Mucosa of rectum (tissue), 2 donors: ENCODE data around the gene SHLD2.
"Not testable (repeated sequence)": the region's sequence is repeated elsewhere in the genome, so short reads cannot be mapped to it uniquely, and the experiment has no call there.

Source experiments
- H3K27ac ChIP-seq, 2 donors: one replicate each; pipeline ENCODE4 v1.7.0; 2013; ENCODE audit warnings: inconsistent platforms in 2 of 2, low read depth in 2 of 2, low read length in 2 of 2
- H3K27me3 ChIP-seq, 2 donors: one replicate each; pipeline ENCODE4 v1.7.0; 2013; ENCODE audit warnings: low read length in 2 of 2; ENCODE audit not compliant: control insufficient read depth in 2 of 2, insufficient read depth in 2 of 2
- H3K36me3 ChIP-seq, 2 donors: one replicate each; pipeline ENCODE4 v1.7.0; 2013; ENCODE audit warnings: low read length in 2 of 2; ENCODE audit not compliant: control insufficient read depth in 2 of 2, insufficient read depth in 2 of 2
- H3K4me1 ChIP-seq, 2 donors: one replicate each; pipeline ENCODE4 v1.7.0; 2013; ENCODE audit warnings: low read length in 2 of 2, mild to moderate bottlenecking in 1 of 2; ENCODE audit not compliant: control insufficient read depth in 2 of 2, insufficient read depth in 2 of 2
- H3K4me3 ChIP-seq, 2 donors: one replicate each; pipeline ENCODE4 v1.7.0; 2013; ENCODE audit warnings: low read length in 2 of 2
- H3K9ac ChIP-seq, 2 donors: one replicate each; pipeline ENCODE4 v1.7.0; 2013; ENCODE audit warnings: low read length in 2 of 2, low read depth in 1 of 2, mild to moderate bottlenecking in 1 of 2
- H3K9me3 ChIP-seq, 2 donors: one replicate each; pipeline ENCODE4 v1.7.0; 2013; ENCODE audit warnings: low read length in 2 of 2; ENCODE audit not compliant: control insufficient read depth in 2 of 2
- donor health status: healthy.
- donor health status: Normal muscosa, but diverticular disease.

SHLD2 gene

DNA sequence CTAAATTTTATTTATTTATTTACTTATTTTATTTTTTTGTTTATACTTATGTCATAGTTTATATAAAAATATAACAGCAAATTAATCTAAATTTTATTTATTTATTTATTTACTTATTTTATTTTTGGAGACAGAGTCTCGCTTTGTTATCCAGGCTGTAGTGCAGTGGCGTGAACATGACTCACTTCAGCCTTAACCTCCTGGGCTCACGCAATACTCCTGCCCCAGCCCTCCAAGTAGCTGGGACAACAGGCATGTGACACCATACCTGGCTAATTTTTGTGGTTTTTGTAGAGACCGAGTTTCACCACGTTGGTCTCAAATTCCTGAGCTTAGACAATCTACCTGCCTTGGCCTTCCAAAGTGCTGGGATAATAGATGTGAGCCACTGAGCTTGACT lies 115.3 kb downstream of the SHLD2 start:
- not testable (repeated sequence) for H3K9me3 ChIP-seq, H3K4me1 ChIP-seq, H3K27me3 ChIP-seq, H3K4me3 ChIP-seq, H3K36me3 ChIP-seq, H3K9ac ChIP-seq, H3K27ac ChIP-seq

DNA sequence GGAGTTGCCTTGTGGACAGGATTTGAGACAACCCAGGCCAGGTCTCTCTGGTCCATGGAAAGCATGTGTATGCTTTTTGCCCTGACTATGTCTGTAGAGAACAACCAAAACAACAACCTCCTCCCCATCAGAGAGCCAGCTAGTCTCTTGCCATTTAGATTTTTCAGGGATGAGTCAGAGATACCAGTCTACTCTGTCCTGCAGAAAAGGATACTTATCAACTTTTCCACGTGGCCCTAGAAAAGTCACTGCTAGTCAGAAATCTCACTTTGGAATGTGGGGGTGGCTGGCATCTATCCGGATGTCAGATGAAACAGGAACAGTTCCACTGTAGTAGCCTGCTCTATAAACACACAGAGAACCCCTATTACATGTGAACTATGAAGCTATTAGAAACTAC lies 116.8 kb downstream of the SHLD2 start:
- not testable (repeated sequence) for H3K9ac ChIP-seq, H3K27me3 ChIP-seq, H3K27ac ChIP-seq, H3K4me1 ChIP-seq, H3K4me3 ChIP-seq, H3K36me3 ChIP-seq, H3K9me3 ChIP-seq

- H3K9ac ChIP-seq, H3K36me3 ChIP-seq, H3K4me3 ChIP-seq, H3K9me3 ChIP-seq, H3K27ac ChIP-seq, H3K27me3 ChIP-seq, H3K4me1 ChIP-seq: not testable (repeated sequence)
Measured at GRCh38 chr10:87213150-87213765, 118.3 kb downstream of the SHLD2 start.

GRCh38 chr10:87213806-87214205 lies 118.8 kb downstream of the SHLD2 start:
- H3K4me3 ChIP-seq, H3K27me3 ChIP-seq, H3K4me1 ChIP-seq, H3K36me3 ChIP-seq, H3K9ac ChIP-seq, H3K9me3 ChIP-seq, H3K27ac ChIP-seq: not testable (repeated sequence)

- peak overlapping the region in 1 of 2 donors; percentile 37 for H3K27ac ChIP-seq
- not testable (repeated sequence) for H3K36me3 ChIP-seq, H3K9ac ChIP-seq, H3K27me3 ChIP-seq, H3K4me1 ChIP-seq, H3K9me3 ChIP-seq, H3K4me3 ChIP-seq
Measured at GRCh38 chr10:87216120-87216519, 121.1 kb downstream of the SHLD2 start.

GRCh38 chr10:87219370-87219769 lies 124.4 kb downstream of the SHLD2 start:
- not testable (repeated sequence) for H3K4me1 ChIP-seq, H3K27ac ChIP-seq, H3K9ac ChIP-seq, H3K27me3 ChIP-seq, H3K9me3 ChIP-seq, H3K4me3 ChIP-seq, H3K36me3 ChIP-seq

- not testable (repeated sequence) for H3K27ac ChIP-seq
Measured at GRCh38 chr10:87222789-87223188, 127.8 kb downstream of the SHLD2 start.

DNA sequence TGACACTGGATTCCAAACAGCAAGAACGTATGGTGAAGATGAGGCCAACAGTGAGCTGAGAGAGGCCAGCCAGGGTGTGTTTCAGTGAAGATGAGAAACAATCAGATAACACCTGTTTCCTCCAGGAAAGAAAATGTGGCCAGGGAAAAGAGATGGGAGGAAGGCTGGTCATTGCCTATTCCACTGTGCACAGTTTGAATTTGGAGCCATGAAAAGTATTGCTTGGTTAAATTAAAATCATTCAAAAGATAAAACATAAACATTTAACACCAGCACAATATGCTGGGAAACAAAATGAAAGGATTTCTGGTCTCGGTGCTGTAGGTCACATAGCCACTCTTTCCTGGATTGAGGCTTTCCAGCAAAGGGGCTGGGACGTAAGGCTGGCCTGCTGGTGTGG lies 130.1 kb downstream of the SHLD2 start, which contains the start of gene NUTM2A:
NUTM2A (plus strand) TSS at position 301 of the 400 bp plus-strand sequence. CDS start 383 bp downstream, outside the sequence.
- not testable (repeated sequence) for H3K27ac ChIP-seq, H3K9me3 ChIP-seq, H3K9ac ChIP-seq, H3K36me3 ChIP-seq, H3K4me1 ChIP-seq, H3K4me3 ChIP-seq, H3K27me3 ChIP-seq

More at GRCh38 chr10:87222789-87223188, 127.8 kb downstream of the SHLD2 start:
- H3K4me3 ChIP-seq, H3K9ac ChIP-seq, H3K4me1 ChIP-seq, H3K27me3 ChIP-seq, H3K9me3 ChIP-seq, H3K36me3 ChIP-seq: not testable (repeated sequence)

- not testable (repeated sequence) for H3K27me3 ChIP-seq, H3K4me1 ChIP-seq, H3K9me3 ChIP-seq, H3K36me3 ChIP-seq, H3K9ac ChIP-seq, H3K27ac ChIP-seq, H3K4me3 ChIP-seq
Measured at GRCh38 chr10:87228247-87228646, 133.2 kb downstream of the SHLD2 start.

- H3K27me3 ChIP-seq, H3K36me3 ChIP-seq, H3K9me3 ChIP-seq, H3K4me1 ChIP-seq, H3K27ac ChIP-seq, H3K4me3 ChIP-seq, H3K9ac ChIP-seq: not testable (repeated sequence)
Measured at GRCh38 chr10:87229211-87229610, 134.2 kb downstream of the SHLD2 start.

- H3K27me3 ChIP-seq, H3K27ac ChIP-seq, H3K36me3 ChIP-seq, H3K9me3 ChIP-seq, H3K4me1 ChIP-seq, H3K9ac ChIP-seq, H3K4me3 ChIP-seq: not testable (repeated sequence)
Measured at GRCh38 chr10:87234854-87235253, 139.8 kb downstream of the SHLD2 start.
